NCI-H187 (cell line): ENCODE measurements around the gene IL21R.
"Not testable (repeated sequence)": the region's sequence is repeated elsewhere in the genome, so short reads cannot be mapped to it uniquely, and the experiment has no call there.

Experiments
- DNase-seq, 2 experiments: peaks; one replicate each; lab custom pipeline; 2025; lab: John Stamatoyannopoulos, UW

The IL21R gene

DNA sequence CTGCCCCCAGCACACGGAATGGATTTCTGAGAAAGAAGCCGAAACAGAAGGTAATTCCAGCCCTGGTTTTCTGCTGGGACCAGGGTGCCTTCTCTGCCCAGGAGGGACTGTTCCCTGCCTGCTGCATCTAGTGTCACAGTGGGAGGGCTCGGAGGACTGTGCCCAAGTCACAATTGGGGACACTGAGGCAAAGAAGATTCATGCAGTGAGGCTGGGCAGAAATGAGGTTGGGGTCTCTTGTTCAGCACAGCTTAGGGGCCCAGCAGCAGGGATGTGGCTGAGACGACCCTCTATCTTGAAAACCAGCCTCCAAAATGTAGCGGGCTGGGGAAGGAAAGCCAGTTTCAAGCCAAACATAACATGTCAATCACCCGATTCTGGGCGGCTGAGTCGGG, 592 bp downstream of the IL21R start:
- DNase-seq: no peak

DNA sequence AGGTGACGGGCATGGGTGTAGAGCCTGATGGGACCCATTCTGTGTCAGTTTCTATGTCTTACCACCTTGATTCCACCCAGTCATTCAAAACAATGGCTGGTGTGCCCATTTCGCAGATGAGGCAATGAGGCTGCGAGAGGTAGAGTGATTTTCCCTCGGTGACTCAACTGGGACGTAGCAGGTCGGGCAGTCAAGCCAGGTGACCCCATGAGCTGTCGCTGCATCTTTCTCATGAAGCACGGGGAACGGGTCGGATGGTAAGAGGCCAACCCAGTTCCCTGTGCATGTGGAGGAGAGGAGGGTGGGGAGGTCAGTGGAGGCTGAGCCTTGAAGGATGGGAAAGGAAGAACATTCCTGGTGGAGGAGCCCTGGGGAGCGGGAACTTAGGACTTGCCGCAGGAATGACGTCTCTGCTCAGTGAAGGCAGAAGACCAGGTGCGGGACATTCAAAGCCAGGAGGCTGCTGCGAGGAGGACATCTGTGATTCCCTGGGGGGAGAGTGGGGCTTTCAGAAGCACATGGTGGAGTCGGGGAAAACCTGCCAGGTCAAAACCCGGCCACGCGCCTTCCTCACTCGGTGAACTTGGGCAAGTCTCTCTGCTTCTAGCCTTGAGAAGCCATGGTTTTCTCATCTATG, 1.1 kb downstream of the IL21R start:
- DNase-seq: no peak

DNA sequence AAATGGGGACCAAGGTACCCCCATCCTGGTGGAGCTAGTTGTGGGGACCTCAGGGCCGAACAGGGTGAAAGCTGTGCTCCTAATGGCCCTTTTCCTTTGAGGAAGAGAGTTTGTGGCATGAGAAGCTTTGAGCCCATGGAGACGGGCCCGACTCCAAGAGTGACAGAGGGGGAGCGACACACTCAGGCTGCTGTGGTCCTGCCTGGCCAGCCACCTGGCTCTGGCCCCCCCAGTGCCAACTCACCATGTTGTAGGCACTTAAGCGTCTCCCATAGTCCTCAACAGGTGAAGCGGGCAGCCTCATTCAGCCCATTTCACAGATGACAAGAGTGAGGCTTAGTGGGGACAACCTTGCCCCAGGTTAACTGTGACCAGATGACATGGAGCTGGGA, 1.6 kb downstream of the IL21R start:
- no peak for DNase-seq

DNA sequence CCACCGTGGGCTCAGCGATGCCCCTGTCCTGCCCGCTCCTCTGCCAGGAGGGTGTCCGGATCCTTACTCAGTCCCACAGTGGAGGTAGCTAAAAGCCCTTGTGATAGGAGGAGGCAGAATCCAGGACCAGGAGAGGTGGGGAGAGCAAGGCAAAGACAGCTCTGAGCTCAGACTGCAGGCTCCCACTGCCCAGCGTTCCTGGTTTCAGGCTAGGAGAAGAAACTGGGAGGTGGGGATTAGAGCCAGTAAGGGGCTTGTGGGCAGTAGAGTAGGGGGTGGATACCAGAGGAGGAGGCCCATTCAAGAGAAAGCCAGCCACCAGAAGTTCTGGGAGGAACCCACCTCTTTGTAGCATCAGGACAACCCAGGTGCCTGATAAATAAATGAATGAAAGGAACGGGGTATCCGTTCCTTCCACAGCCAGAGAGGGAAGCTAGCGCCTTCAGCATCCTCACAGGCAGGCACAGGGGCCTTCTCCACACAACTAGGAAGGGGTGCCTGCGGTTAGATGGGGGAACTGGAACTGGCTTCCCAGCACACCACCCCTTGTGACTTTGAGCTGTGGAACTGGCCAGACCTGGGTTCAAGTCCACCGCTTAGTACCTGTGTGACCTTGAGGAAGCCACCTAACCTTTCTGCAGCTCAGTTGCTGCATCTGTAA, 2.3 kb downstream of the IL21R start:
- DNase-seq: no peak

DNA sequence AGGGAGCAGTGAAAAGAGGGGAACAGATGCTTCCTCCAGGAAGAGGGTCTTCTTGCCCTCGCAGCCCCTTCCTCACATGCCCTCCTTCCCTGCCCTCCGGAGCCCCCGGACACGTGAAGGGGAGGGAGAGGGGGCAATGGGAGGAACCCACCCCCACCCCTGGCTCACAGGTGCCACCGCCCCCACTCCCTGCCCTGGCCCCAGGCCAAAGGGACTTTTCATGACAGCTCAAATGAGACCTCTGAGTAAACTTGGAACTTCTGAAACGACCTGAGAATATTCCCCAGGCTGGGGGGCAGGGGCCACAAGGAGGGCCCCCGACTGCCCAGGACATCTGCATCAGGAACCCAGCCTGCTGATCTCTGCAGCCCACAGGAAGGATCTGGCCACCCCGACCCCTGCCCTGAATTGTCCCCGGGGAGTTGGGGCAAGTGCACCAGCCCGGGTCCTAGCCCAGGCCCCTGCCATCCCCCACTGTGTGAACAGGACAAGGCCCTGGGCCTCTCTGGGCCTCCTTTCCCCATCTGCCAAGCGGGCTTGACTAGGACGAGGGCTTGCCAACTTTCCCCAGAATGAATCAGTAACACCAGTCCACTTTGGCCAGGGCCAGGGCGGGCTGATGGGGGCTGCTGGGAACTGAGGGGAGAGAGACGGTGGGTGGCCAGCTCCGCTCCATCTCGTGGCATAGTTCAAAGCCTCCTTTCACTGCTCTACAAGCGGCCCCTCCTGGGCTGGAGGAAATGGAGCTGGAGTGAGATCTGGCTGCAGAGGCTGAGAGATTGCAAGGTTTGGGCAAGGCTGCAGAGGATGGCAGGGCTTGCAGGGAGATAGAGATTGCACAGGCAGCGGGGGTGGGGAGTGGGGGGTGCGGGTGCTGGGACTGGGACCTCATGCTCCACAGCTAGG, 3.8 kb downstream of the IL21R start:
- DNase-seq: no peak

DNA sequence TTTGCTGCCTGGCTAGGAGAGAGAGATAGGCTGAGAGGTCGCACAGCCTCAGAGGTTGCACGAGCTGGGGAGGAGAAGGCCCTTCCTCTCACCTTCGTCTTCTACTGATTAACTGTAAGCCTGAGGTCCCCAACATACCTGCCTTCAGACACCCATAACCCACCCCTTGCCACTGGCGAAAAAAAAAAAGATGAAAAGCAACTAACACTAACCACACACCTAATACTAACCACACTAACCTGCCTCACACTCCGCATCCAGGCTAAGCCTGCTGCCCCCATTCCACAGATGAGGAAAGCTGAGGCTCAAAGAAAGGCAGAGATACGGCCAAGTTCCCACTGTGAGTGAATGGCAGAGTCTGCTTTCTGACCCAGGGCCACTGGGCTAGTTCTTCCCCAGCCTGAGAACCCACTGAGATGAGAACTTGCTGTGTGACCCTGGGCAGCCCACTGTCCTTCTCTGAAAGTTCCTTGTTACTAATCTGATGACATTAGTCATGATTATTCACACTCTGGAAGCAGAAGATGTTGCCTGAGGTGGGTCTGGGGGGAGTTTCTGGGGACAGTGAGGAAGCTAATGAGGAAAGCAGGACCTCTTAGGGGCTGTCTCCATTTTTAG, 4.6 kb downstream of the IL21R start:
- DNase-seq: no peak

DNA sequence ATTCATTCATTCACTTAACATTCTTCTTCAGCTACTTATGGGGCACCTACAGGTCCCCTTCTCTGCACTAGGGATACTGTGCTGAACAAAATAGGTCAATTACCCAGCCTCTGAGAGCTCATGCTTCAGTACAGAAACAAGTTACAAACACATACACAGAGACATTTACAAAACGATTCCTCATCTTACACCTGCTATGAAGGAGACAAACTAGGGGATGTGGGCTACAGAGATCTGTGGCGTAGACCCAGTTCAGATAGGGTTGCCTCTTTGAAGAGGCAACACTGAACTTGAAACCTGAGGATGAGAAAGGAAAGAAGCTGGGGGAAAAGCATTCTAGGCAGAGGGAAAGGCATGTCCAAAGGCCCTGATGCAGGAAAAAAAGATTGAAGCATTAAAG, 5.2 kb downstream of the IL21R start:
- DNase-seq: no peak

DNA sequence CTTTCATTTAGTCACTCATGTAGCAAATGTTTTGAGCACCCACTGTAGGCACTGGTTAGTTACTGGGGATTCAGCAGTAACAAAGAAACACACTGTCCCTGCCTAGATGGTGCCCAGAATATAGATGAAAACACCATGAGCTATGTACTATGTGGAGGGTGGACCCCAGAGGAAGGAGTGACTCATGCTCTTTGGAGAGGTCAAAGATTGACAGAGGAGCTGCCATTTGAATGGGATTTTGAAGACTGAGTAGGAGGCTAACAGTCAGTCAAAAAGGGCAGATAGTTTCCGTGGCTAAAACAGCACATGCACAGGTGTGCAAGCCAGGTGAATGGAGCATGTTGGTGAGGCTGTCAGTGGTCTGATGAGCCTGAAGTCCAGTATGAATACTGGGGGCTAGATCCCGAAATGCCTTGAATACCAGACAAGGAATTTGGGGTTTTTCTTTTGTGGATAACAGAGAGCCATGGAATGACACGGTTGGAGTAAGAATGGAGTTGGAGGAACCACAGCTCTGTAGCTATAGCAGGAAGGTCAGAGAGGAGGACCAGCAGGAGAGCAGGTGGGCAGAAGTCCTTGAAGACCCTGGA, 6.1 kb downstream of the IL21R start:
- DNase-seq: no peak

DNA sequence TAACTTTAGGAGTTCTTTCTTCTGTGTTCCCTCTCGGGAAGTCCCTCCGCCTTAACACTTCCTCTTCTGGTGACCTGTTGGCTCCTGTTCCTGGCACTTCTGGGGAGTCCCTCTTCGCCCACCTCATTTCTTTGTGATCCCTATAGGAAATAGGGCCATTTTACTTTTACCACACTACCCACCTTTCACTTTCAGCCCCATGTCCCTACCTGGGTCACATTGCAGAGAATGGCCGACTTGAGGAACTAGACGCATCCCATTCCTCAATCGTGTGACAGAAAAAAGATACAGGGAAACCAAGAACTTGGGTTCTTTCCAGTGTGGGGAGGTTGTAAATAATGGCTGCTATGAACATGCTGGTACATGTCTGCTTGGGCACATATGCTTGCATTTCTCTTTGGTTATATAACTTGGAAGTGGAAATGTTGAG, 6.6 kb downstream of the IL21R start:
- no peak for DNase-seq

DNA sequence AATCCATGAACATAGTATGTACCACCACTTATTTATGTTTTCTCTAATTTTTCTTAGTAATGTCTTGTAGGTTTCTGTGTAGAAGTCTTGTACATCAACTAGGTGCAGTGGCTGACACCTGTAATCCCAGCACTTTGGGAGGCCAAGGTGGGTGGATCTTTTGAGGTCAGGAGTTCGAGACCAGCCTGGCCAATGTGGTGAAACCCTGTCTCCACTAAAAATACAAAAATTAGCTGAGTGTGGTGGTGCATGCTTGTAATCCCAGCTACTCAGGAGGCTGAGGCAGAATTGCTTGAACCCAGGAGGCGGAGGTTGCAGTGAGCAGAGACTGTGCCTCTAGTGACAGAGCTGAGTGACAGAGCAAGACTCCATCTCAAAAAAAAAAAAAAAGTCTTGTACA, 8.0 kb downstream of the IL21R start:
- DNase-seq: not testable (repeated sequence)

DNA sequence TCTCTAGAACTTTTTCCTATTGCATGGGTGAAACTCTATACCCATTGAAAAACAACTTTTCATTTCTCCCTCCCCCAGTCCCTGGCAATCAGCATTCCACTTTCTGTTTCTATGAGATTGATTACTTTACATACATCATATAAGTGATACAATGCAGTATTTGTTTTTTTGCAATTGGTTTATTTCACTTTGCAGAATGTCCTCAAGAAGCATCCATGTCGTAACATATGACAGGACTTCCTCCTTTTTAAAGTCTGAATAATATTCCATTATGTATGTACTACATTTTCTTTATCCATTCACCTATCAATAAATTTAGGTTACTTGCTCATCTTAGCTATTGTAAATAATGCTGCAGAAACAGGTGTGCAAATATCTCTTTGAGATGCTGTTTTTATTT, 8.8 kb downstream of the IL21R start:
- no peak for DNase-seq

DNA sequence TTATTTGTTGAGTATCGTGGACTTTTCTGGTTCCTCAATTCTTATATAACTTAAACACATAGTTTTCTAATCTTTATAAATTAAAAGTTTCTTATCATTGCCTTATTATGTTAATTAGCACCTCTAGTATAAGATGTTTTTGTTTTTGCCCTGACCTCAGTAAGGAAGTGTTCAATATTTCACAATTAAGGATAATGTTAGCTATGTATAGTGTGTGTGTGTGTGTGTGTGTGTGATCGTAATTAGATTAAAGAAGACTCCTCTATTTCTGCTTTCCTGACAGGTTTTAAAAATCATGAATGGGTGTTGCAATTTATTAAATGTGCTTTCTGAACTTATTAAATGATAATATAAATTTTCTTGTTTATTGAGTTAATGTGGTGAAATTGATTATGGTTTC, 12.0 kb downstream of the IL21R start:
- DNase-seq: no peak

DNA sequence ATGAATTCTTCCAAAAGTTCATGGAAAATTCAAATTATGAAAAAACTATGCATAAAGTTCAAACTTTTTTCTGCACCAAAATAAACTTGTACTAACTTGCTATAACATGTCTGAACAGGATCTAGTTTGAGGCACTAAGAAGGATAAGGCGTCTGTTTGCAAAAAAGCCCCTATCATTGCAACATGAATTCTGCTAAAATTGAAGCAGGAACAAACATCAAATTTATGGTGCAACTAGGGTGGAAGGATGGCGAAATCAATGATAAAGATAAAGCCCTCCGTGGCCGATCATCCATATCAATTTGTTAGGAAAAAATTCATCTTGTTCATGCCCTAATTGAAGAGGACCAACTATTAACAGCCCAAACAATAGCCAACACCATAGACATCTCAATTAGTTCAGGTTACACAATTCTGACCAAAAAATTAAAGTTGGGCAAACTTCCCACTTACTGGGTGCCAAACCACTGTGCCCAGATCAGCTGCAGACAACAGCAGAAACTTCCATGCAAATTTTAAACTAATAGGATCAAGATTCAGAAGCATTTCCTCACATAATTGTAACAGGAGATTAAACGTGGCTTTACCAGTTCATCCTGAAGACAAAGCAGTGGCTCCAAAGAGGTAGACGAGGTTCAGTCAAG, 12.9 kb downstream of the IL21R start:
- DNase-seq: no peak

DNA sequence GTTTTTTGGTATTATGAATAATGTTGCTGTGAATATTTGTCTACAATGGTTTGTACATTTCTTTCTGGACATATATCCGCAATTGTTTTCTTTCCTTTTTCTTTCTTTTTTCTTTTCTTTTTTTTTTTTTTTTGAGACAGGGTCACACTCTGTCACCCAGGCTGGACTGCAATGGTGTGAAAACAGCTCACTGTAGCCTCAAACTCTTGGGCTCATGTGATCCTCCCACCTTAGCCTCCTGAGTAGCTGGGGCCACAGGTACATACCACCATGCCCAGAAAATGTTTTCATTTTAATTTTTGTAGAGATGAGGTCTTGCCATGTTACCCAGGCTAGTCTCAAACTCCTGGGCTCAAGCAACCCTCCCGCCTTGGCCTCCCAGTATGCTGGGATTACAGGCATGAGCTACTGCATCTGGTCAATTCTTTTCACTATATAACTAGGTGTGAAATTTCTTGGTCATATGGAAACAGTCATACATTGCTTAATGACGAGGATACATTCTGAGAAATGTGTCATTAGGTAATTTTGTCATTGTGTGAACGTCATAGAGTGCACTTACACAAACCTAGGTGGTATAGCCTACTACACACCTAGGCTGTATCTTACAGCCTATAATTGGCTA, 15.2 kb downstream of the IL21R start:
- no peak for DNase-seq

DNA sequence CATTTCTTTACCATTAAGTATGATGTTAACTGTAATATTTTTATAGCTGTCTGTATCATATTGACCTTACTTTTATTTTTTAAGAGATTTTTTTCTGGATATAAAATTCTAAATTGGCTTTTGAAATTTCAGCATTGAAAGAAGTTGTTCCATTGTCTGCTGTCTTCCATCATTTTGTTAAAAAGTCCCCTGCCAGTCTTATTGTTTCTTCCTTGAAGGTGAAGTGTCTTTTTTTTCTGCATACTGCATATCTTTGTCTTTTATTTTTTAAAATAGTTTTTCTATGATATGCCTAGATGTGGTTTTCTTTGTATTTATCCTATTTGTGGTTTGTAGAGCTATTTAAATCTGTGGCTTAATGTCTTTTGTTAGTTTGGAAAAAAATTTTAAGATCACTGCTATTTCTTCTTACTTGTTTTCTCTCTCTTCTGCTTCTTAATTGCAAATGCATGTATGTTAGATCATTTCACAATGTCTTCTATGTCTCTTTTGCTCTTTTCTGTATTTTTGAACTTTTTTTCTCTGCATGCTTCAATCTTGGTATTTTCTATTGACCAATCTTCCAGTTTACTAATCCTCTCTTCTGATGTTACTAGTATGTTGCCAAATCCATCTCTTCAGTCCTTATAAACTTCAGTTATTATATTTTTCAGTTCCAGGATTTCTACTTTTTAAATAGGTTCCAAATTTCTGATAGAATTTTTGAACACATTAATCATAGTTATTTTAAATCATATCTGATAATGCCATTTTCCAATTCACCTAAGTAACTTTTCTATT, 20.2 kb downstream of the IL21R start:
- no peak for DNase-seq

DNA sequence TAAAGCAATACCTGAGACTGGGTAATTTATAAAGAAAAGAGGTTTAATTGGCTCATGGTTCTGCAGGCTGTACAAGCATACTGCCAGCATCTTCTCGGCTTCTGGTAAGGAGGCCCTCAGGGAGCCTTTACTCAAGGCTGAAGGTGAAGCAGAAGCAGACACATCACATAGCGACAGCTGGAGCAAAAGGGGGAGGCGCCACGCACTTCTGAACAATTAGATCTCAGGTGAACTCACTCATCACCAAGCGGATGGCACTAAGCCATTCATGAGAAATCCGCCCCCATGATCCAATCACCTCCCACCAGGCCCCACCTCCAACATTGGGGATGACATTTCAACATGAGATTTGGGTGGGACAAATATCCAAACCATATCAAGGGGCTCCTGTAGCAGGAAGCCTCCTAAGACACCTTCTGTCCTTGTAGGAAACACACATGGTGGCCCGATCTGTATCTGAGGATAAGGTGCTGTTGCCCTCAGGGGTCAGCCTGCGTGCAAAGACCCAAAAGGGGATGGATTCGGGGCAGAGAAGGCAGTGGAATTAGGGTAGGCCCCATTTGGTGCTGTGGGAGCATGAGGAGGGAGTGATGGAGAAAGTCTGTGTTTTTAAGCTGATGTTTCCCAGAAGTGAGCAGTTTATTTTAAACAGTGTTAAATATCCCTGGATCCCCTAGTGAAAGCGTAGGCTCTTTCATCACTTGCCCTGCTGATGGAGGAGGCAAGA, 23.0 kb downstream of the IL21R start:
- no peak for DNase-seq

DNA sequence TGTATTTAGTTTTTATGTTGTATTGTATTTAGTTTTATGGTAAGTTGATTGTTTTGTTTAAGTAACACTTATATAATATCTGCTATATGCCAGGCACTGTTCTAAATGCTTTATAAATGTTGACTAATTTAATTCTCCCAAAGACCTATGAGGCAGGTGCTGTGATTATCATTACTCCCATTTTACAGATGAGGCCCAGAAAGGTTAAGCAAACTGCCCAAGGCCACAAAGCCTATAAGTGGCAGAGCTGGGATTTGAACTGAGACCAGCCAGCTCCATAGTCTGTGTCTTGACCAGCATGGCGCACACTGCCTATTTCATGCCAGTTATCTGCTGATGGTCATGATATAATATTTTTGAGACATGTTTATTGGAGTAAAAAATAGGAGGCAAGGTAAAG, 24.0 kb downstream of the IL21R start:
- no peak for DNase-seq

DNA sequence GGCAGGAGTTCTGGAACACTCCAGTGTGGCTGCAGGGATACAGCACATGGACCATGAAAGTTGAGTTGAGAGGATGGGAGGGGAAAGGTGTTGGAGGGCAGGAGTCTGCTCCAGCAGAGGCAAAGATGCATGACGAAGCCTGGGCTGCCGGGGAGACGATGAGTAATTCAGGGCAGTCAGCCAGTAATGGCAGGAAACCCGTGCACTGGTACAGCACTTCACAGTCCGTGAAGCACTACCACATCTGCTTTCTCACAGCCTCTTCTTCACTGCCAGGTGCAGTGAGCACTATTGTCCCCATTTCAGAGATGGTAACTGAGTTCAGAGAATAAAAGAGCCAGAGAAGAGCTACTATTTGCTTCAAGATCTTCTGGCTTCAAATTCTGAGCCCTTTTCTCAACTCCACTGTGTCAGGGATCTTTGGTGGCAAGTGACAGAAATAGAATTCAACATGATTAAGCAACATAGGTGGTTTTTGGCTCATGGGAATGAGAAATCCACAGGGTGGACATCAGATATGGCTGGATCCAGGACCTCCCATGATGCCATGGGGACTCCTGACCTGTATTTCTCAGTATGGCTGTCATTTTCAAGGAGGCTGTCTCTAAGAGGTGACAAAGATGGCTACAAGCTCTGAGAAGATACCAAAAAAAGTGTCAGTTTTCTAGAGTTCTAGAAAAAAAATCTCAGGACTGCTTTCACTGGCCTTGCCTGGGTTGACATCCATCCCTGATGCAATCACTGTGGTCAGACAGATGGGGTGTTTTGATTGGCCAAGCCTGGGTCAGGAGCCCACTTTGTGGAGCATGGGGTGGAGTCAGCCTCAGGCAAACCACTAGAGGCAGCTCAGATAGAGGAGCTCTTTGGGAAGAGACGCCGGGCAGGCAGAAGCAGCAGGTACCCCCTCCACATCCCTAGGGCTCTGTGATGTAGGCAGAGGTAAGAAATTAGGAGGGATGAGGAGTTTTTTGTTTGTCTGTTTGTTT, 24.7 kb downstream of the IL21R start:
- DNase-seq: no peak

DNA sequence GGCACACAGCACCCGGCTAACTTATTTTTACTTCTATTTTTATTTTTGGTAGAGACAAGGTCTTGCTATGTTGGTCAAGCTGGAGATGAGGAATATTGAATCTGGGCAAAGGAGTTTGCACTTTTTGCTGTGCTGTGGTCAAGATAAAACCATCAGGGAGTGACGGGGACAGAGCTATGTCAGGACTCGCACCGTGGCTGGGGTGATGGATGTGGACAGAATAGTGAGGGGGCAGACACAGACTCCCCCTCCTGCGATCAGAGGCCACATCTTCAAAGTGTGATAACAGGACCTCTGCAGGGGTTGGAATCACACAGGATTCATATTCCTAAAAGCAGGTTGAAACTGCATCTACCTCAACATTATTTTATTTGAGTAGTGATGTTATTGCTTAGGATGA, 25.6 kb downstream of the IL21R start:
- no peak for DNase-seq
